Liver (tissue), 9 donors: ENCODE data around the gene FUOM. TPM values are rescaled to one million over a fixed set of nuclear protein-coding genes. Genes with fewer than 3 reads are reported as not detected.

ENCODE experiments used
- DNase-seq: peaks from one replicate; pipeline ENCODE4 v3.0.0-alpha.2; 2017; ENCODE audit warnings: low spot score
- H3K27ac ChIP-seq, 2 donors: one replicate each; pipeline ENCODE4 v1.7.0; 2013; ENCODE audit warnings: inconsistent platforms in 2 of 2, low read length in 2 of 2, control low read depth in 1 of 2, low read depth in 1 of 2, mild to moderate bottlenecking in 1 of 2
- H3K27me3 ChIP-seq, 4 donors: one replicate each; pipeline versions ENCODE4 v1.6.1 to v1.7.0; 2013; ENCODE audit warnings: low read length in 3 of 4, inconsistent platforms in 1 of 4, mild to moderate bottlenecking in 1 of 4, moderate library complexity in 1 of 4; ENCODE audit not compliant: control insufficient read depth in 4 of 4, insufficient read depth in 4 of 4
- H3K36me3 ChIP-seq, 4 donors: one replicate each; pipeline versions ENCODE4 v1.6.1 to v1.7.0; 2013; ENCODE audit warnings: low read length in 3 of 4, mild to moderate bottlenecking in 3 of 4, low read depth in 1 of 4, moderate library complexity in 1 of 4; ENCODE audit not compliant: control insufficient read depth in 4 of 4, insufficient read depth in 3 of 4
- H3K4me1 ChIP-seq, 4 donors: one replicate each; pipeline versions ENCODE4 v1.6.1 to v1.7.0; 2013; ENCODE audit warnings: low read length in 3 of 4, mild to moderate bottlenecking in 3 of 4, moderate library complexity in 1 of 4; ENCODE audit not compliant: control insufficient read depth in 4 of 4, insufficient read depth in 4 of 4
- H3K4me3 ChIP-seq, 3 donors: one replicate each; pipeline versions ENCODE4 v1.6.1 to v1.7.0; 2013; ENCODE audit warnings: low read length in 3 of 3, control low read depth in 1 of 3, low read depth in 1 of 3, mild to moderate bottlenecking in 1 of 3
- H3K9ac ChIP-seq, 2 donors: one replicate each; pipeline ENCODE4 v1.7.0; 2013; ENCODE audit warnings: low read length in 2 of 2, mild to moderate bottlenecking in 2 of 2, moderate library complexity in 2 of 2, control low read depth in 1 of 2, low read depth in 1 of 2
- H3K9me3 ChIP-seq, 4 donors: one replicate each; pipeline versions ENCODE4 v1.6.1 to v1.7.0; 2013; ENCODE audit warnings: low read length in 3 of 4; ENCODE audit not compliant: control insufficient read depth in 4 of 4
- ATF3 ChIP-seq: IDR thresholded peaks from 2 replicates; pipeline ENCODE4 v1.6.1; 2016; ENCODE audit warnings: antibody characterized with exemption
- EGR1 ChIP-seq, 2 donors: IDR thresholded peaks; 2 replicates each; pipeline ENCODE4 v1.6.1; 2016 to 2018; ENCODE audit warnings: antibody characterized with exemption in 2 of 2, low read depth in 2 of 2
- FOXA1 ChIP-seq: IDR thresholded peaks from 2 replicates; pipeline ENCODE4 v1.6.1; 2016; ENCODE audit warnings: antibody characterized with exemption
- FOXA2 ChIP-seq: IDR thresholded peaks from 2 replicates; pipeline ENCODE4 v1.6.1; 2016; ENCODE audit warnings: antibody characterized with exemption
- GABPA ChIP-seq, 2 donors: IDR thresholded peaks in 1 of 2; conservative IDR thresholded peaks in 1 of 2; 2 replicates each; pipeline ENCODE4 v1.6.1; 2016; ENCODE audit warnings: antibody characterized with exemption in 2 of 2, mild to moderate bottlenecking in 1 of 2, moderate library complexity in 1 of 2
- MAX ChIP-seq: IDR thresholded peaks from 2 replicates; pipeline ENCODE4 v1.6.1; 2016; ENCODE audit warnings: antibody characterized with exemption
- NR2F2 ChIP-seq: IDR thresholded peaks from 2 replicates; pipeline ENCODE4 v1.6.1; 2016; ENCODE audit warnings: antibody characterized with exemption
- RAD21 ChIP-seq, 2 donors: IDR thresholded peaks; 2 replicates each; pipeline ENCODE4 v1.6.1; 2016; ENCODE audit warnings: antibody characterized with exemption in 2 of 2, mild to moderate bottlenecking in 2 of 2
- RXRA ChIP-seq, 2 donors: IDR thresholded peaks; 2 replicates each; pipeline ENCODE4 v1.6.1; 2017 to 2018; ENCODE audit warnings: antibody characterized with exemption in 2 of 2, mild to moderate bottlenecking in 1 of 2
- TAF1 ChIP-seq: conservative IDR thresholded peaks from 2 replicates; pipeline ENCODE4 v1.6.1; 2016; ENCODE audit warnings: antibody characterized with exemption, mild to moderate bottlenecking
- YY1 ChIP-seq: IDR thresholded peaks from 2 replicates; pipeline ENCODE4 v1.6.1; 2016; ENCODE audit warnings: antibody characterized with exemption, mild to moderate bottlenecking
- ZBTB33 ChIP-seq: IDR thresholded peaks from 2 replicates; pipeline ENCODE4 v1.6.1; 2016; ENCODE audit warnings: antibody characterized with exemption
- WGBS: extraction: QIAGEN DNeasy Blood & Tissue Kit; methylation state at CpG from one replicate; pipeline ENCODE4 v1.1.7; 2013; 5-methylcytosine and 5-hydroxymethylcytosine counted together
- polyA plus RNA-seq, 2 donors: library from polyadenylated mRNA; stranded (reverse) in 1 of 2; unstranded in 1 of 2; fragments of 200-250 nt in 1 of 2; fragments of >200 nt in 1 of 2; fragmentation: Nextera tagmentation in 1 of 2; extraction: Ambion mirVana in 1 of 2; gene quantifications; one replicate each; pipeline versions ENCODE4 v1.2.1 to v1.2.3, GENCODE V29; 2013 to 2015
- total RNA-seq, 2 donors: library from RNA; depleted of rRNA; stranded (reverse); fragments of >200 nt; gene quantifications; one replicate each; pipeline ENCODE4 v1.2.3, GENCODE V29; 2014
- TF ChIP-seq, protein P1 (sequence below): fragments of 150-350 bp; IDR thresholded peaks from 2 replicates; pipeline ENCODE4 v1.5.1; 2017; ENCODE audit warnings: improper control_type of control experiment, low read depth, low read length; ENCODE audit not compliant: missing input control
- TF ChIP-seq, protein P2 (sequence below): IDR thresholded peaks from 2 replicates; pipeline ENCODE4 v1.6.1; 2016; ENCODE audit warnings: antibody characterized with exemption, mild to moderate bottlenecking
- donor health status: healthy.
- donor health status: healthy.
- donor health status: healthy.
- donor health status: healthy.
- donor health status: healthy.

The FUOM gene
- total and polyA plus RNA-seq, 4 donors, result 24.3 to 194 (median 96.0) TPM

DNA sequence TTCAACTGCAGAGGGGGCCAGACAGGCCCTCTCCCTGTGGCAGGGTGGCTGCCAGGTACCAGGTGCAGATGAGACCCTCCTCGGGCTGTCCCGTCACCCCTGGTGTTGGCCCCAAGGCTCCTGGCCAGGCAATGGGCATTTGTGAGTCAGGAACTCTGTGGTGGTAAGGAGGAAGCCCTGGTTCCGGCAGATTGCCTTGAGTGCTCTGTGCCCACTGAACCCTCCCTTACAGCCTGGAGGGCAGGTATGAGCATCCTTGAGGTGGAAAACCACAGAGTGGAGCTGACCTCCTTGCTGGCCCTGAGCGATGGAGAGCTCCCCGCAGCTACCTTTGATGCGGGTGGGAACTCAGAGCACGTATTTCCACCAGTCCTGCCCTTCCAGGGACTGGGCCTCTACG, 23.2 kb upstream of the FUOM start:
- Histone ChIP-seq H3K9me3 (no peaks in the 10 kb centered on the region), H3K4me3 (no peak overlapping the region), H3K36me3 (peaks cover 0 to 18% (median 8%) of the 10 kb centered on the region in 4 donors), H3K27ac (no peak overlapping the region), H3K9ac (no peak overlapping the region), H3K4me1 (peaks cover 12 to 38% (median 23%) of the 10 kb centered on the region in 4 donors), H3K27me3 (no peaks in the 10 kb centered on the region)
- no peak for DNase-seq
- 91% methylated on average over 8 of the region's 8 CpGs for WGBS
- TF ChIP-seq MAX (no peak), TAF1 (no peak), YY1 (no peak), EGR1 (IDR thresholded peaks at IDR 0.05; ENCODE audit: low read depth in 2 of 2) (no peak), NR2F2 (no peak), FOXA2 (no peak), RAD21 (IDR thresholded peaks at IDR 0.05) (no peak), ATF3 (no peak), RXRA (IDR thresholded peaks at IDR 0.05) (no peak), ZBTB33 (no peak), FOXA1 (no peak), GABPA (IDR thresholded peaks at IDR 0.05 in 1 of 2, conservative IDR thresholded peaks at IDR 0.05 in 1 of 2) (no peak)
- TF ChIP-seq, protein P1, sequence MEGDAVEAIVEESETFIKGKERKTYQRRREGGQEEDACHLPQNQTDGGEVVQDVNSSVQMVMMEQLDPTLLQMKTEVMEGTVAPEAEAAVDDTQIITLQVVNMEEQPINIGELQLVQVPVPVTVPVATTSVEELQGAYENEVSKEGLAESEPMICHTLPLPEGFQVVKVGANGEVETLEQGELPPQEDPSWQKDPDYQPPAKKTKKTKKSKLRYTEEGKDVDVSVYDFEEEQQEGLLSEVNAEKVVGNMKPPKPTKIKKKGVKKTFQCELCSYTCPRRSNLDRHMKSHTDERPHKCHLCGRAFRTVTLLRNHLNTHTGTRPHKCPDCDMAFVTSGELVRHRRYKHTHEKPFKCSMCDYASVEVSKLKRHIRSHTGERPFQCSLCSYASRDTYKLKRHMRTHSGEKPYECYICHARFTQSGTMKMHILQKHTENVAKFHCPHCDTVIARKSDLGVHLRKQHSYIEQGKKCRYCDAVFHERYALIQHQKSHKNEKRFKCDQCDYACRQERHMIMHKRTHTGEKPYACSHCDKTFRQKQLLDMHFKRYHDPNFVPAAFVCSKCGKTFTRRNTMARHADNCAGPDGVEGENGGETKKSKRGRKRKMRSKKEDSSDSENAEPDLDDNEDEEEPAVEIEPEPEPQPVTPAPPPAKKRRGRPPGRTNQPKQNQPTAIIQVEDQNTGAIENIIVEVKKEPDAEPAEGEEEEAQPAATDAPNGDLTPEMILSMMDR, result no peak
- TF ChIP-seq, protein P2, sequence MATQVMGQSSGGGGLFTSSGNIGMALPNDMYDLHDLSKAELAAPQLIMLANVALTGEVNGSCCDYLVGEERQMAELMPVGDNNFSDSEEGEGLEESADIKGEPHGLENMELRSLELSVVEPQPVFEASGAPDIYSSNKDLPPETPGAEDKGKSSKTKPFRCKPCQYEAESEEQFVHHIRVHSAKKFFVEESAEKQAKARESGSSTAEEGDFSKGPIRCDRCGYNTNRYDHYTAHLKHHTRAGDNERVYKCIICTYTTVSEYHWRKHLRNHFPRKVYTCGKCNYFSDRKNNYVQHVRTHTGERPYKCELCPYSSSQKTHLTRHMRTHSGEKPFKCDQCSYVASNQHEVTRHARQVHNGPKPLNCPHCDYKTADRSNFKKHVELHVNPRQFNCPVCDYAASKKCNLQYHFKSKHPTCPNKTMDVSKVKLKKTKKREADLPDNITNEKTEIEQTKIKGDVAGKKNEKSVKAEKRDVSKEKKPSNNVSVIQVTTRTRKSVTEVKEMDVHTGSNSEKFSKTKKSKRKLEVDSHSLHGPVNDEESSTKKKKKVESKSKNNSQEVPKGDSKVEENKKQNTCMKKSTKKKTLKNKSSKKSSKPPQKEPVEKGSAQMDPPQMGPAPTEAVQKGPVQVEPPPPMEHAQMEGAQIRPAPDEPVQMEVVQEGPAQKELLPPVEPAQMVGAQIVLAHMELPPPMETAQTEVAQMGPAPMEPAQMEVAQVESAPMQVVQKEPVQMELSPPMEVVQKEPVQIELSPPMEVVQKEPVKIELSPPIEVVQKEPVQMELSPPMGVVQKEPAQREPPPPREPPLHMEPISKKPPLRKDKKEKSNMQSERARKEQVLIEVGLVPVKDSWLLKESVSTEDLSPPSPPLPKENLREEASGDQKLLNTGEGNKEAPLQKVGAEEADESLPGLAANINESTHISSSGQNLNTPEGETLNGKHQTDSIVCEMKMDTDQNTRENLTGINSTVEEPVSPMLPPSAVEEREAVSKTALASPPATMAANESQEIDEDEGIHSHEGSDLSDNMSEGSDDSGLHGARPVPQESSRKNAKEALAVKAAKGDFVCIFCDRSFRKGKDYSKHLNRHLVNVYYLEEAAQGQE, result no peak
